ENCODE results near the gene B4GALT5.

B4GALT5 gene

GRCh38 chr20:49701241-49701790, 12.4 kb downstream of the B4GALT5 start:
- no peak for DNase-seq (ENCODE audit: low read depth)

- no peak for DNase-seq (ENCODE audit: low read depth)
Measured at GRCh38 chr20:49700411-49701185, 13.1 kb downstream of the B4GALT5 start.

- no peak for DNase-seq (ENCODE audit: low read depth)
Measured at GRCh38 chr20:49699200-49699992, 14.3 kb downstream of the B4GALT5 start.

- no peak for DNase-seq (ENCODE audit: low read depth)
Measured at GRCh38 chr20:49698477-49698876, 15.2 kb downstream of the B4GALT5 start.

- no peak for DNase-seq (ENCODE audit: low read depth)
Measured at GRCh38 chr20:49697071-49697470, 16.6 kb downstream of the B4GALT5 start.

- DNase-seq (ENCODE audit: low read depth): no peak
Measured at GRCh38 chr20:49696594-49696993, 17.1 kb downstream of the B4GALT5 start.

GRCh38 chr20:49695830-49696229, 17.8 kb downstream of the B4GALT5 start:
- no peak for DNase-seq (ENCODE audit: low read depth)

GRCh38 chr20:49694450-49695071, 19.1 kb downstream of the B4GALT5 start:
- no peak for DNase-seq (ENCODE audit: low read depth)

GRCh38 chr20:49693435-49694171, 20.1 kb downstream of the B4GALT5 start:
- no peak for DNase-seq (ENCODE audit: low read depth)

GRCh38 chr20:49692941-49693340, 20.7 kb downstream of the B4GALT5 start:
- DNase-seq (ENCODE audit: low read depth): no peak

GRCh38 chr20:49691818-49692568, 21.7 kb downstream of the B4GALT5 start:
- DNase-seq (ENCODE audit: low read depth): no peak

GRCh38 chr20:49690899-49691620, 22.6 kb downstream of the B4GALT5 start:
- no peak for DNase-seq (ENCODE audit: low read depth)

GRCh38 chr20:49687595-49688567, 25.8 kb downstream of the B4GALT5 start:
- DNase-seq (ENCODE audit: low read depth): no peak

- DNase-seq (ENCODE audit: low read depth): no peak
Measured at GRCh38 chr20:49685809-49686208, 27.9 kb downstream of the B4GALT5 start.

- no peak for DNase-seq (ENCODE audit: low read depth)
Measured at GRCh38 chr20:49685161-49685601, 28.5 kb downstream of the B4GALT5 start.

- no peak for DNase-seq (ENCODE audit: low read depth)
Measured at GRCh38 chr20:49684335-49684997, 29.2 kb downstream of the B4GALT5 start.

- no peak for DNase-seq (ENCODE audit: low read depth)
Measured at GRCh38 chr20:49682798-49683197, 30.9 kb downstream of the B4GALT5 start.

GRCh38 chr20:49682278-49682677, 31.4 kb downstream of the B4GALT5 start:
- no peak for DNase-seq (ENCODE audit: low read depth)

GRCh38 chr20:49681850-49682216, 31.8 kb downstream of the B4GALT5 start:
- DNase-seq (ENCODE audit: low read depth): no peak
